DMS53 treated with DMSO at 0.1 percent for 48 hours (cell line): ENCODE data around the gene SMPD4.
"Not testable (repeated sequence)": the region's sequence is repeated elsewhere in the genome, so short reads cannot be mapped to it uniquely, and the experiment has no call there.

Experiments used
- DNase-seq: peaks from one replicate; lab custom pipeline; 2025; ENCODE audit not compliant: unreplicated experiment; lab: John Stamatoyannopoulos, UW

SMPD4 gene

GRCh38 chr2:130181325-130181879 is at the start of gene SMPD4:
Gene SMPD4 (minus strand): TSS chr2:130181602. CDS start chr2:130176592, 5,010 bp downstream.
- peak; percentile 54 for DNase-seq

GRCh38 chr2:130230907-130231306 is 49.5 kb upstream of the SMPD4 start:
- not testable (repeated sequence) for DNase-seq

GRCh38 chr2:130230376-130230775 is 49.0 kb upstream of the SMPD4 start:
- DNase-seq: not testable (repeated sequence)

GRCh38 chr2:130229161-130229510 is 47.7 kb upstream of the SMPD4 start:
- DNase-seq: not testable (repeated sequence)

- DNase-seq: not testable (repeated sequence)
Measured at GRCh38 chr2:130228467-130229160, 47.2 kb upstream of the SMPD4 start.

- not testable (repeated sequence) for DNase-seq
Measured at GRCh38 chr2:130228005-130228404, 46.6 kb upstream of the SMPD4 start.

GRCh38 chr2:130222523-130222922 is 41.1 kb upstream of the SMPD4 start:
- not testable (repeated sequence) for DNase-seq

- DNase-seq: not testable (repeated sequence)
Measured at GRCh38 chr2:130220505-130220904, 39.1 kb upstream of the SMPD4 start.

- not testable (repeated sequence) for DNase-seq
Measured at GRCh38 chr2:130219147-130219546, 37.7 kb upstream of the SMPD4 start.

GRCh38 chr2:130207051-130207450 is 25.6 kb upstream of the SMPD4 start:
- not testable (repeated sequence) for DNase-seq

- DNase-seq: not testable (repeated sequence)
Measured at GRCh38 chr2:130203150-130203549, 21.7 kb upstream of the SMPD4 start.

- not testable (repeated sequence) for DNase-seq
Measured at GRCh38 chr2:130202518-130202917, 21.1 kb upstream of the SMPD4 start.

- no peak for DNase-seq
Measured at GRCh38 chr2:130198343-130198742, 16.9 kb upstream of the SMPD4 start, which contains the start of gene TUBA3E. Gene TUBA3E (minus strand): TSS chr2:130198439. CDS start chr2:130198360, 79 bp downstream.

- not testable (repeated sequence) for DNase-seq
Measured at GRCh38 chr2:130196052-130196451, 14.7 kb upstream of the SMPD4 start.

- DNase-seq: not testable (repeated sequence)
Measured at GRCh38 chr2:130195089-130195635, 13.8 kb upstream of the SMPD4 start.

GRCh38 chr2:130193824-130194223 is 12.4 kb upstream of the SMPD4 start:
- DNase-seq: not testable (repeated sequence)

- DNase-seq: not testable (repeated sequence)
Measured at GRCh38 chr2:130192451-130192850, 11.0 kb upstream of the SMPD4 start.

- DNase-seq: not testable (repeated sequence)
Measured at GRCh38 chr2:130191319-130191718, 9.9 kb upstream of the SMPD4 start.

GRCh38 chr2:130190237-130190636 is 8.8 kb upstream of the SMPD4 start:
- no peak for DNase-seq

- DNase-seq: not testable (repeated sequence)
Measured at GRCh38 chr2:130188958-130189357, 7.6 kb upstream of the SMPD4 start.

- not testable (repeated sequence) for DNase-seq
Measured at GRCh38 chr2:130187859-130188792, 6.7 kb upstream of the SMPD4 start.
